HG03135 (cell line): ENCODE measurements around the gene GORAB.

Experiments used
- ATAC-seq: cut with Tn5 transposase; IDR thresholded peaks from one replicate; pipeline ENCODE4 v1.9.1; 2021; ENCODE audit warnings: mild to moderate bottlenecking, moderate library complexity; ENCODE audit not compliant: unreplicated experiment

Gene GORAB

DNA sequence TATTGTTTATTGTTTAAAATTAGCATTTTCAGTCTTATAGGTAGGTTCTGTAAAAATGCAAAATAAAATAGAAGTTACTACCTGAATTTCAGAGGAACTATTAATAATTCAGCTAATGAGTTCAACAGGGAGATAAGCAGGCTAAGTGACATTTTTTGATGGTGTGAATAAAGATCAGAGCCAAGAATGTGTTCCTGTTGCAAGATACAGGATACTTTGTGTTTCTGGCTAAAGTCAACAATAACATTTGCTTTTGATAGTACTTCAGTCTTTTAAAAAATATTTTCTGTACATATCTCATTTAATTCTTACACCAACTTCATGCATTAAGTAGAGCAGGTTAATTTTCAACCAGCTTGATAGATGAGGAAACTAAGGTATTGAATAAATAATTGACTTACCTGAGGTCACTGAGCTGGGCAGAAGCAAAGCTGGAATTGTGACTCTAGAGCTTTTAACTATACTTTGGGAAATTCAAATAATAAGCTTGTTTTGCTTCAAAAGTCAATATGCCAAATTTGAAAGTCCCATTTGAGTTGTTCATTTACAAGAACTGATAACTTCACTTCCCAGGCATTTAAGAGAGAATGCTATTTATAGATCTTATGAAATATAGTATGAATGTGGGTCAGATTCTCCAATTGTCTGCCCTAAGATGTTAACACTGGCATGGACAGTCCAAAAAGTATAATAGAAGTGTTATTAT is 6.0 kb downstream of the GORAB start:
- no peak for ATAC-seq

DNA sequence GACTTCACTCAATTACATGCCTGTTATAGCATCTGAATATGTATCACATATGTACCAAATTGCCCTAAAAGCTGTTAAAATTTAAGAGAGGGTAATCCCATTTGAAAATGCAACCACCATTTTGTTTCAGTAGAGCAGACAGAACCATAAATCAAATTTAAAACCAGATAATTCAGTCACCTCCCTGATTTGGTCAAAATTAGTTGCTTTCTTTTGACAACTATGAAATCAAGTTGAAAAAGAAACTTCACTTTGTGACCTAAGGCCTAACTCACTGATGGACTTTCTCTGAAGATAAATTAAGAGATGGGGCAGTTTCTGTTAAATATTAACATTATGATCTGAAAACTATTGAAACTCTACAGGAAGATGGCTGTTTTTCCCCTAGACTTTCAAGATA is 6.7 kb downstream of the GORAB start:
- ATAC-seq: no peak

DNA sequence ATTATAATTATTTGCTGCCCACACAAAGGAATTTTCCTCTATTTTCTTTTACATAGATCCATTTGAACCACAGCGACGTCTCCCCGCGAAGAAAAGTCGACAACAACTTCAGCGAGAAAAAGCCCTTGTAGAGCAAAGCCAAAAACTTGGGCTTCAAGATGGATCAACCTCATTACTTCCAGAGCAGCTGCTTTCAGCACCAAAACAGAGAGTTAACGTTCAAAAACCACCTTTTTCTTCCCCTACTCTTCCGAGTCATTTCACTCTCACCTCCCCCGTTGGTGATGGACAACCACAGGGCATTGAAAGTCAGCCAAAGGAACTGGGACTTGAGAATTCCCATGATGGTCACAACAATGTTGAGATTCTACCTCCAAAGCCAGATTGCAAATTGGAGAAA is 7.2 kb downstream of the GORAB start:
- no peak for ATAC-seq

DNA sequence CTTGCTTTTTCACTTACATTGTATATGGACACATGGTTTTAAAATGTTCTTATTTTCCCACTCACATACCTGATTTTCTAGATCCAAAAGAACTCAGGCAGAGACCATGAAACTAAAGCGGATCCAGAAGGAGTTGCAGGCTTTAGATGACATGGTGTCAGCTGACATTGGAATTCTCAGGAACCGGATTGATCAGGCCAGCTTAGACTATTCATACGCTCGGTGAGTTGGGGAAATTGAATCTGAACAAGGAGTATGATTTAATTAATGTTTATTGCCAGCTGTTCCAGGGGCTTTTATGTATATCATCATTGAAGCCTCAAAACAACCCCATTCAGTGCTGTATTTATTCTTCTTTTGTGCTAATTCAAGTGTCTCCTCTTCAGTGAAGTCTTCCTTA is 12.7 kb downstream of the GORAB start:
- ATAC-seq: no peak

DNA sequence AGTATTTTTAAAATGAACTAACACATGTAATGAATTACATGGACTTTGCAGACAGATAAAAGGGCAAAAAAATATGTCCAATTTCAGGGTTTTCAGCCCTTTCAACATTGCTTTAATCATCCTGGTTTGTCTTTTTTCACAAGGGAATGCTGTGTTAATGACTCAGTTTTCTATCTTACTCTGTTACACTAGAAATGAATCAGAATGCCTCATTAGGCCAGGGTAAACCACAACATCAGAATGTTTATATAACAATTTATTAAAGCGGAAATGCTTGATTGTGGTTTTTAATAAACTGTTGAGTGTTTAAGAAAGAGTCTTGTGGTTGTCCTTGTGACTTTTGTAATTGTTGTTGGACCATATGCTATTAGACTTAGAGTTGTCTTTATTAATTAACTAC is 13.5 kb downstream of the GORAB start:
- no peak for ATAC-seq

DNA sequence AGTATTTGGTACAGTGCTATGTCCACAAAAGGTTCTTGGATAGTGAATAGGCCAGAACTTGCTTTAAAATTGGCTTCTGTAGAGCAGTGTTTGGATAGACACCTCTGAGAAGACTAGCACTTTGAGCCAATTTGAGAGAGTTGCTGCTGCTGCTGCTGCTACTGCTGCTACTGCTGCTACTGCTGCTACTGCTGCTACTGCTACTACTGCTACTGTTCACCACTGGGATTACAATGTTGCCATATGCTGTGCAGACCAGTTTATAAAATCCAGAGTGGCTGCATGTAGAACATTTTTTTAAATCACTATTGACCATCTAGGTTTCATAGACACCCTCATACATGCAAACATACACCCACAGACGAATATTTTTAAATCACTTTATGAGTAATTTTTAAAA is 15.3 kb downstream of the GORAB start:
- ATAC-seq: no peak

DNA sequence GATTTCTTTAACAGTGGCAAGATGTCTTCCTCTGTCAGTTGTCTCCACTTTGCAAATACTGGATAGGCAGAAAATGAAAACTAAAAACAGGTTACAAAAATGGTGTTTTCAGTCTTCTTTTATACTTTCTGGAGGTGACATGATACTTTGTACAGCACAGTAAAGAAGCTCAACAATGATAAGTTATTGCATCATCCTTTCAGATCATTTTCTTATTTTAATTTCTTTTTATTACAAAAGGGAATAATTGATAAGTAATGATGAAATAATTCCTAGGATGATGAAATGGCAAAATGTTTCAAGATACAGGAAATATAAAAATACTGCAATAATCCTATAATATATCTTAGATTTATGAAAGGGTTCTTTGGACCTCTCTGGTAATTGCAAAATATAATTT is 16.5 kb downstream of the GORAB start:
- no peak for ATAC-seq

DNA sequence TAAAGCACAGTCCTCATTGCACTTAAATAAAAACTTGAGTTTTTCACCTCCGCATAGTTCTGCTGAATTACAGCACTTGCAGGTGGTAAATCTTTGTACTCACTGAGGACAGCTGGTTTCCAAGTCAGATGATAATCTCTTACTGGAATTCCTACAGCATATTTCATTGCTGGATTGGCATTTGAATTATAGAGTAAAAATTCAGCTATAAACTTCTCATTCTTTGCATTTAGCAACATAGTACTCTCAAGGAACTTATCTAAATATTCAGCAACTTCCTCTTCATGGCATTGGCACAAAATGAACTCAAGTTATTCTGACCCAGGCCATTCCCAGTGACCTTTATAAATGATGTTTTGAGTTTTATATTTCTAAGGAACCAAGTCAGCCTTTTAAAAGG is 23.4 kb downstream of the GORAB start:
- ATAC-seq: no peak

DNA sequence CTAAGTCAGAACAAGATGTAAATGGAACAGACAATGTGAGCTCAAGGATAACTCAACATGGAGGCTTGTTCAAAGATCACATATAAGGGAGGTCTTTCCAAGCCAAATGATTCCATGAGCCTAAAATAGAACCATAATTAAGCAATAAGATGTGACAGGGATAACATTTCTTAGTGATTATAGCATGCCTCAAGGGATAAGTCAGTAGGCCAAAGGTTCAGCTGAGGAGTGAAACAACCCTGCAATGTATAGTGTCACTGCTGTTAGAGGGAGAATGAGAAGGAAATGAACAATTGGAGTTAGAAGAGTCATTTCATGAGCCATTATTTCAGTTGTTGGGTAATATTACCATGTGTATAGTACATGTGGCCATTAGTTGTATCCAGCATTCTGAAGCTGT is 25.0 kb downstream of the GORAB start:
- ATAC-seq: no peak

DNA sequence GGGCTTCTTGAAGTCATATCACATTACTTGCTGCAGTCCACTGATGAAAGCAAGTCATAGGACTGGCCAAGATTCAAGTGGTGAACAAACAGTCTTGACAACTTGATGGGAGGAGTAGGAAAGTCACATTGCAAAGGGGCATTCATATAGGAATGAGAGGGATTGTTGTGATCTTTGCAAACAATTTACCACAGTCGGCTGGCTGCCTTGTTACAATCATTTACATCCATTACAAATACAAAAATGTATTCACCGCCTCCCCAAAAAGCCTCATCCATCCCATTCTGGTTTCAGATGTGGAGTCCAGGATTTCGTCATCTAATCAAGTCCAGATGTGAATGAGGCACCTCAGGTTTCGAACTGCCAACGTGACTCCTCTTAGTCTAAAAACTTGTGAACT is 26.8 kb downstream of the GORAB start:
- no peak for ATAC-seq

DNA sequence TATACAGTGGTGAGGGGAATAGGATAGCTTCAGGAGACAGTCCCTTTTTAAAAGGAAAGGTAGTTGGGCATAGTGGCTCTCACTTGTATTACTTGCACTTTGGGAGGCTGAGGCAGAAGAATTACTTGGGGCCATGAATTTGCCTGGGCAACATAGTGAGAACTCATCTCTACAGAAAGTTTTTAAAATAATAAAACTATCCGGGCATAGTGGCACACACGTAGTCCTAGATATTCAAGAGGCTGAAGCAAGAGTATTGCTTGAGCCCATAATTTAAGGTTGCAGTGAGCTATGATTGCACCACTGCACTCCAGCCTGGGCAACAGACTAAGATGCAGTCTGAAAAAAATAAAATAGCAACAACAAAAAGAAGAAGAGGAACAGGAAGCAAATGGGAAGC is 27.2 kb downstream of the GORAB start:
- ATAC-seq: no peak

DNA sequence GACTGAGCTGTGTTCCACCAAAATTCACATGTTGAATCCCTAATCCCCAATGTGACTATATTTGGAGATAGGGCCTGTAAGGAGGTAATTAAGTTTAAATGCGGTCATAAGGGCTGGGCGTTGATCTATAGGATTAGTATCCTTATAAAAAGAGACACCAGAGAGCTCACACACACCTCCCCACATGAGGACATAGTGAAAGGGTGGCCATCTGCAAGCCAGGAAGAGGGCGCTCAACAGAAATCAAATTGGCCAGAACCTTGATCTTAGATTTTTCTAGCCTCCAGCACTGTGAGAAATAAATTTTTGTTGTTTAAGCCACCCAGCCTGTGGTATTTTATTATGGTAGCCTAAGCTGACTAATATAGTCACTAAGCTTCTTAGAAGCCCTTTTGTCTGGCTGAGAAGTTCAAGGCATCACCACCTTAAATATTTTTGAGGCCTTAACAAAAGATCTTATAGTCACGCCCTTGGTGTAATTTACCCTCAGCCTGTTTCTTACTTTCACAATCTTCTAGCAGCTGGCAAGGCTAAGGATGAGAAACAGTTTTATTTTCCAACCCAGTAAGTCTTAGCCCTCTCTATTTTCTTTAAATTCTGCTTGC is 28.8 kb downstream of the GORAB start:
- ATAC-seq: no peak

DNA sequence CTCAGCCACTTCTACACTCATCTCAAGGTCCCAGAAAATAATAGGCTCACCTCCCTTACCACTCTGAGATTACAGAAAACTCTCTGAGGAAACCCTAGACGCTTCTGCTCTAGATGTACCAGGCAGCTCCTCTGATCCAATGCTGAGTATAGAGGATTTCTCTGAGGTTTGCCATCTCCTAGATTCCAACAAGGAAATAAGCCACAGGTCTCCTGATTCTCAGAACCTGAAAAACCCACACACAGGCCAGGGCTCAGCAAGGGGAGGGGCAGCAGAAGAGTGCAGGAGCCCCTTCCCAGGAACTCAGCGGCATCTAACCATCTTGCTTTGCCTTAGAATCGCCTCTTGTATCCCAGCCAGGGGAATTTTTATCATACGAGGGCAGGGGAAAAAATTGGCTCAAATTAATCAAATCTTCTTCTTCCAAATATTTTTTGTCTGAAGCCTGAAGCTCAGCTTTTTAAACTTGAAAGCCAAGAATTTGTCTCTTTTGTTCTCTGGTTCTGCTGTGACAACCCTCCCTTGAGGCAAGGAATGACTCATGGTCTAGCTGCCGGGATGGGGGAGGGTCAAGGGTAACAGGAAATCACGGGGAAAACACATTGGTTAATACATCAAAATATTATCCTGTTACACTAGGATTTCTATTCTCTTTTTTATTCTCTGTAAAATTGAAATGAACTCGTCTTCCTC is 30.8 kb downstream of the GORAB start:
- no peak for ATAC-seq

DNA sequence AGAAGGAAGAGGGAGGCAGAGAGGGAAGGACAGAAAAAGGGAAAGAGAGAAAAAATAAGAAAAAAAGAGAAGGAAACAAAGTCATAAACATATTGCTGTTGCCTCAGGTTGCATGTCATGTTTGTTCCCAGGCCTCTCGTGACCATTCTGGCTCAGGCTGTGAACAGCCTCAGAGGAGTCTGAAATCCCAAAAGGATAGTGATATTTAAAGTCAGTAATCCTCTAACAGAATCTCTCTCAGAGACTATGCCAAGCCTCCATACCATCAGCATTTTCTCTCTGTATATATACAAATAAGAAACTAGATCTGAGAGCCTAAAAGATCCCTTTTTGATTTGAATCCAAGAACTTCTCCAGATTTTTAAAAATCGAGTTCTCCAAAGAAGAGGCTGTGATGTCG is 35.2 kb downstream of the GORAB start:
- ATAC-seq: no peak

DNA sequence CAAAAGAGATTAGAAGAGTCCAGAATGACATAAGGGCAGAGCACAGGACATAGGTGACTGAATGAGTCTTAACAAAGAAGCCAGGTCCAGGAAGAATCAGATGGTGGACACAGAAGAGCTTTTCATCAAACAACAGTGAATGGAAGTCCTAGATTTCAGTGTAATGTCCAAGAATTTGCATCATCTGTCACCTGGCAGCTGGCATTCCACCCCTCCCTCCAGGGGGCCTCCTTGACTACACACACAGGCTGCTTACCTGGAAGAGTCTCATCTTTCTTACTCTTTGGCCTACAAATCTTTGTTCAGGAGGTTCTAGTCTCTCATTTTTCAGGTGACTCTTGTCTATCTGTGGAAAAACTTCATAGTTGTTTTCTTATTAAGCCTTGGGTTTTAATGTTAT is 36.2 kb downstream of the GORAB start:
- no peak for ATAC-seq

DNA sequence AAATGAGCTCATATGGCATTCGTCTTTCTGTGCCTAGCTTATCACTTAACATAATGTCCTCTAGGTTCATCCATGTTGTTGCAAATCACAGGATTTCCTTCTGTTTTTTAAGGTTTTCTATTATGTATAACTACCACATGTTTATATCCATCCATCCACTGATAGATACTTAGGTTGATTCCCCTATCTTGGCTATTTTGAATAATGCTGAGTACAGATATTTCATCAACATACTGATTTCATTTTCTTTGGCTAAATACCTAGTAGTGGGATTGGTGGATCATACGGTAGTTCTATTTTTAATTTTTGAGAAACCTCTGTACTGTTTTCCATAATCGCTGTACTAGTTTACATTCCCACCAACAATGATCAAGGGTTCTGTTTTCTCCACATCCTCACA is 45.0 kb downstream of the GORAB start:
- ATAC-seq: no peak

DNA sequence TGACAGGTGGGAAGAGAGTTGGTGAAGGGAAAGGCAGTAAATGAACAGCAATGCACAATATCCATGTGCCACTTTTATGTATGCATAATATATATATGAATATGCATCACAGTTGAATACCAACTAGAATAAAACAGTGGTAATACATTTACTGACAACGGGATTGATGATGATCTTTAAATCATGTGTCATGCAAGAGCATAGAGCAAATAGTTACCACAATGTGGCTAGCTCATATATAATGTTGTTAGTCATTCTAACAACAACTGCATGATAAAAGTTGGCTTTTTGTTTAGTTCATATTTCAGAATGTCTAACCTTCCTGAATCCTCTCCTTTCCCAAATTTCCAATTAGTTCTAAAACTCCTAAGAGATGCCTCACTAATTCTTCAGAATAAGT is 46.4 kb downstream of the GORAB start:
- no peak for ATAC-seq

DNA sequence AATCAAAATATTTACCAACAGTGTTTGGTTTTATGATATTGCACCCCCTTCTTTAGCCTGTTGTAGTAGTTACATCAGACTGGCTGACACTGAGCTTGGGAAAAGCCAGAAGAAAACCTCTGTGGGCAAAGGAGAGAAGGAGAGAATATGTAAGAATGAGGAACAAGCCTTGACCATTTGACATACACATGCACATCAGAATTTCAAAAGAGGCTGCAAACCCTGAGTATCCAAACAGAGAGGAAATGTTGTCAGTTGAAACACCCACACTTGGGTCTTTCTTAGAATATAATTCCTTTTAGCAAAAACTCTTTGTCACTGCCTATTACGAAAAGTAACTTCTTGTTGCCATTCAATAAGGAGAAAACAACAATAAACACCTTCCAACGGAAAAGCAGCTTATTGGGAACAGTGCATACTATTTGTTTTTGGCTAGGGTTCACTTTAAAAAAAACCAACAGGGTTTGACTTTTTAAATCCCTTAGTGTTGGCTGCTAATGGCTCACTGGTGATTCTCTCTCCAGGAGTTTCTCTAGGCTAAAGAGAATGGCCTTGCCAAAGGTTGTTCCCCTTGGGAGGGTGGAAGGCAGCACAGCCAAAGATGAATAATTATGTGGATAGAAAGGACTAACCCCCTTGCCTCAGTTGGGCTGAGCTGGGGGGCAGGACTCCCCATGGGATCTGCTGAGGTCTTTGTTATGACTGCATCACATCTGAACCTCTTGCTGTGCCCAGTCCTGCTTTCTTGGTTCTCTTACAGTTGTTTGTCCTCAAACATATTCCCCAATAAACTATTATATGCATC is 48.9 kb downstream of the GORAB start:
- no peak for ATAC-seq

DNA sequence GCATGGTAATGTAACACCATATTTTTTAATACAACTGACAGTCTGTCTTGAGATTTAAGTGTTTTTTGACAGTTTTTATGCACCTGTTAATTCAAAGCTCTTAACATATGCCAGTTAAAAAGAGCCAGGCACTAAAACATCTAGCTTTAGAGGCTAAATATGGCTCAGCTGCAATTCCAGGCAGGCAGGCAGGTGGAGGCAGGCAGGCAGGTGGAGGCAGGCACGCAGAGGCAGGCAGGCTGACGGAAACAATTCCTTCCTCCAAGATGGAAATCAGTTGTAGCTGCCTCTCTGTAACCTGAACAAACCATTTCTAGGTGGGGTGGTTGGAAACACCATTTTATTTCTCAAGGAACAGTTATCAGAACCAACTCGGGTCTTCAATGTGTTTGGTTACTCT is 51.2 kb downstream of the GORAB start:
- no peak for ATAC-seq

DNA sequence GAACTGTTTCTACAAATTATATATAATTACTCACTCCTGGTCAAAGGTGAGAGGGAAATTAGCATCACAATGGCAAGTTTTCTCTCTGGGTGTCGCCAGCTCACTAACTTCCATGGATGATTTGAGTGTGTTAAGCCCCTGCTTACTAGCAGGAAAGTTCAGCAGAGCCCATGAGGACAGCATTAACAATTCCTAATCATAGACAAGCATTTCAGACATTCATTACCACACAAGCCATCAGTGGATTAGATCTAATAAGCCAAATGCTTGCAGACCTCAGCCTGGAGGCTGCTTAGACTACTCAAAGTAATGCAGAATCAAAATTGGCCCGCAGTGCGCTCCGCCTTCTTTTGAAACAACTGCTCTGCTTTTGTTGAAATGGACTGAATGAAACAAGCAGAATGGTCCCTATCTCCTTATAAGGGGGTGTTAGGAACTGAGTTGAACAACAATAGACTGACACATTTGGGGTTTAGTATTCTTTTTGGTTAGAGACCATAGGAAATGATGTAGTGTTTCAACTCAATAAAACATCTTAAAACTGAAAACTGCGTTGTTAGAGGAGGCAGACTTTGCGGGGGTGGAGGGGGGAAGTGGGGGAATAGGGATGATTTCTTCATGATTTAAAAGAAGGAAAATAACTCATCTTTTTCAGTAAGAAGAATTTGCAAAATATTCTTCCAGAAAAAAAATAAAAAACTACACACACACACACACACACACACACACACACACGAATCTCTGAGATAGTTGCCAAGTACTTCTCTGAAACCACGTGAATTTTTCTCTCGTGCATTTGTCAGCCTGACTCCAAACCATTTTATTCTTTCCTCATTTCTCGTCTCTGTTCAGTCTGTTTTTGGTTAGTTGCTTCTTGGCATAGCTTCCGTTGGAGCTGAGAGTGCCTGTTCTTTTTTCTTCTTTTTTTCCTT is 54.6 kb downstream of the GORAB start:
- no peak for ATAC-seq

DNA sequence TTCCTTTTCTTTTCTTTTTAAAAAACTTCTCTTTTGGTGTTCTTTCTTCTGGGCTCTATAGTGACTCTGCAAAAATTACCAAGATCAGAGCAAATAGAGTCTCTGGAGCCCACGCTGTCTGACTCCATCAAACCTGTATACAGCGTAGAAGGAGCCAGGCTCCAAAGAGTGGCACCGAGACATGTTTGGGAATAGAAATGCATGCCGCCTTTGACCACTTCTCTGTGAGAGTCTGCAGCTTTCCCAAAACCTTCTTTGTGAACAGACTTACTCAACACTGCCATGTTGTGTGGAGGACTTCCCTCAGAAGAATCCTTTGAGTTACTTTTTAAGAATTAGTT is 55.3 kb downstream of the GORAB start:
- ATAC-seq: no peak
